VCaP (cell line): ENCODE results near the gene ZSWIM9.

ENCODE experiments used
- H3K27ac ChIP-seq: fragments of 450-650 bp; 2 replicates; pipeline ENCODE4 v1.5.1; 2017
- TF ChIP-seq, protein P1 (sequence below): fragments of 450-650 bp; conservative IDR thresholded peaks from 2 replicates; pipeline ENCODE4 v1.5.1; 2017; ENCODE audit warnings: mild to moderate bottlenecking, moderate library complexity

ZSWIM9 gene

DNA sequence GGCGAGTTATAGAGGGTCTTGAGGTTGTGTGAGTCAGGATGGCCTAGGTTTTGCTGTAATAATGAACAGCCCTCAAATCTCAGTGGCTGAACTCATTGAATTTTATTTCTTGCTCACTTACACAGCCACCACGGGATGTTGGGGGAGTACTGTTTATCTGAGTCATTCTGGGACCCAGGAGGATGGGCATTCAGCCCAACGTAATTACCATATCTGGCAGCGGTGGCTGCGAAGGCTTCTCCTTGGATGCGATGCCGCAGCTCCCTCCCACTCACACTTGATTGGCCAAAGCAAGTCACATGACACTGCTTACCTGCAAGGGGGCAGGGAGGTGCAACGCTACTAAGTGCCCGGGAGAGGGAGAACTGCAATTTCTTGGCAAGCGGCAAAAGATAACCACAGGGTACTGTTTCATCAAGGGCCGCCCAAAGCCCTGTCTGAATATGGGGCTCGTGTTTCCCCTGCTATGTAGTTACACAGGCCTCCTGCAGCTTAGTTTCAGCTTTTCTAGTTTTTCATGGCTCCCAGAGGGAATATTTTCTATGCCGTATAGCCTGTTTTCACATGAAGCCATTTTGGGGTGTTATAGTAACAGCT lies 19.9 kb downstream of the ZSWIM9 start:
- peak overlapping the region; percentile 62 for H3K27ac ChIP-seq
- TF ChIP-seq, protein P1, sequence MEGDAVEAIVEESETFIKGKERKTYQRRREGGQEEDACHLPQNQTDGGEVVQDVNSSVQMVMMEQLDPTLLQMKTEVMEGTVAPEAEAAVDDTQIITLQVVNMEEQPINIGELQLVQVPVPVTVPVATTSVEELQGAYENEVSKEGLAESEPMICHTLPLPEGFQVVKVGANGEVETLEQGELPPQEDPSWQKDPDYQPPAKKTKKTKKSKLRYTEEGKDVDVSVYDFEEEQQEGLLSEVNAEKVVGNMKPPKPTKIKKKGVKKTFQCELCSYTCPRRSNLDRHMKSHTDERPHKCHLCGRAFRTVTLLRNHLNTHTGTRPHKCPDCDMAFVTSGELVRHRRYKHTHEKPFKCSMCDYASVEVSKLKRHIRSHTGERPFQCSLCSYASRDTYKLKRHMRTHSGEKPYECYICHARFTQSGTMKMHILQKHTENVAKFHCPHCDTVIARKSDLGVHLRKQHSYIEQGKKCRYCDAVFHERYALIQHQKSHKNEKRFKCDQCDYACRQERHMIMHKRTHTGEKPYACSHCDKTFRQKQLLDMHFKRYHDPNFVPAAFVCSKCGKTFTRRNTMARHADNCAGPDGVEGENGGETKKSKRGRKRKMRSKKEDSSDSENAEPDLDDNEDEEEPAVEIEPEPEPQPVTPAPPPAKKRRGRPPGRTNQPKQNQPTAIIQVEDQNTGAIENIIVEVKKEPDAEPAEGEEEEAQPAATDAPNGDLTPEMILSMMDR: peak; percentile 79

DNA sequence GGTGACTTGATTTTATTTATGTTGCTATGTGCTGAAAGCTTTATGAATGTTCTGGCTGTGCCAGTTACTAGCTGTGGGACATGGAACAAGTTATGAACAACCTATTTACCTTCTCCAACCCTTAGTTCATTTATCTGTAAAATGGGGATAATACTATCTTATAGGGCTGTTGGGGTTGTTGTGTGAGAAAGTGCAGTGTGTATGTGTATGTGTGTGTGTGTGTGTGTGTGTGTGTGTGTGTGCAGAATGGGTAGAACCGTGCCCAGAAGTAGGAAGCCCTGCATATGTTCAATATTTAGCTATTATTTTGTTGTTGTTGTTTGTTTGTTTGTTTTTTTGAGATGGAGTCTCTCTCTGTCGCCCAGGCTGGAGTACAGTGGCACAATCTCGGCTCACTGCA lies 20.4 kb downstream of the ZSWIM9 start:
- peak overlapping the region; percentile 62 for H3K27ac ChIP-seq
- TF ChIP-seq, protein P1: no peak

DNA sequence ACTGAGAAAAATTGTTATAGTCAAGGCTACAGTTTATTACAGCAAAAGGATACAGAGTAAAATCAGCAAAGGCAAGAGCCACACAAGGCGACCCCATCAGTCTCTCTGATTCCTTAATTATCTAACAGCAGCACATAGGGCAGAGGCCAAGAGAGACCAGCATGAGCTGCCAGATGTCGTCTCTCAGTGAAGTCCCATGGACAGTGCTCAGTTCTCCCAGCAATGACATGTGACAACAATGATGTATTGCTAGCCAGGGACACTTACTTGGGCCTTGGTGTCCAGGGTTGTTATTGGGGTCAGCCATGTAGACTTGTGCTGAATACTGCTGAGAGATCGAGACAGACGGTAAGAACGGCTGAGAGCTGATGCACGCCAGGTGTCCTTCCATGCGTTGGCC lies 22.3 kb downstream of the ZSWIM9 start:
- TF ChIP-seq, protein P1: no peak
- no peak overlapping the region for H3K27ac ChIP-seq

DNA sequence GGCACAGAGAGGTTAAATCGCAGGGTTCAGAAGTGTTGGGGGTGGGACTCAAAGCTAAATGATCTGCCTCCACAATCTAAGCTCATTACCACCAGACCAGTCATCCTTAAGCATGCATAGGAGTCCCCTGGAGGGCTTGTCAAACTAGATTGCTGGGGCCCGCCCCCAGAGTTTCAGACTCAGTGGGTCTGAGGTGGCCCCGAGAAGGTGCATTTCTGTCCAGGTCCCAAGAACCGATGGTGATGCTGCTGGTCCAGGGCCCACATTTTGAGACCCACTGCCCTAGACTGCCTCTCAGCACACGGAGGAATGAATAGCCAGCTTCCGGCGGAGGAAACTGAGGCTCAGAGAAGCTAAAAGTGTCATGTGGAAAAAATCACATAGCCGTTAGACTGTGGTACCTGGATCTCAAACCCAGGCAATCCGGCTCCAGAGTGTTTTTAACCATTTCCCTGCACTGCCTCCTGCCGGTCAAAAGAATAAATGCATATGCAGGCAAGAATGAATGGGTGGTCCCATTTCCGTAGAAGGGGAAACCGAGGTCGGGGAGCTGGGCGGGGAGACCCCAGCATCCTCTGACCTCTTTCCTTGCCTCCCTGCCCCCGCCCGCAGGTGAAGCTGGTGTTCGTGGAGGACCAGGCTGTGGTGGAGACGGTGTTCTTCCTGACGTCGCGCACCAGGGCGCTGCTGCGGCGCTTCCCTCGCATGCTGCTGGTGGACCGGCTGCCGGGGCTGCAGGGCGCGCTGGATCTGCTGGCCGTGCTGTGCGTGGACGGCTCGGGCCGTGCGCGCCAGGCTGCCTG lies 23.8 kb downstream of the ZSWIM9 start:
- H3K27ac ChIP-seq: no peak overlapping the region
- TF ChIP-seq, protein P1: peak; percentile 60

DNA sequence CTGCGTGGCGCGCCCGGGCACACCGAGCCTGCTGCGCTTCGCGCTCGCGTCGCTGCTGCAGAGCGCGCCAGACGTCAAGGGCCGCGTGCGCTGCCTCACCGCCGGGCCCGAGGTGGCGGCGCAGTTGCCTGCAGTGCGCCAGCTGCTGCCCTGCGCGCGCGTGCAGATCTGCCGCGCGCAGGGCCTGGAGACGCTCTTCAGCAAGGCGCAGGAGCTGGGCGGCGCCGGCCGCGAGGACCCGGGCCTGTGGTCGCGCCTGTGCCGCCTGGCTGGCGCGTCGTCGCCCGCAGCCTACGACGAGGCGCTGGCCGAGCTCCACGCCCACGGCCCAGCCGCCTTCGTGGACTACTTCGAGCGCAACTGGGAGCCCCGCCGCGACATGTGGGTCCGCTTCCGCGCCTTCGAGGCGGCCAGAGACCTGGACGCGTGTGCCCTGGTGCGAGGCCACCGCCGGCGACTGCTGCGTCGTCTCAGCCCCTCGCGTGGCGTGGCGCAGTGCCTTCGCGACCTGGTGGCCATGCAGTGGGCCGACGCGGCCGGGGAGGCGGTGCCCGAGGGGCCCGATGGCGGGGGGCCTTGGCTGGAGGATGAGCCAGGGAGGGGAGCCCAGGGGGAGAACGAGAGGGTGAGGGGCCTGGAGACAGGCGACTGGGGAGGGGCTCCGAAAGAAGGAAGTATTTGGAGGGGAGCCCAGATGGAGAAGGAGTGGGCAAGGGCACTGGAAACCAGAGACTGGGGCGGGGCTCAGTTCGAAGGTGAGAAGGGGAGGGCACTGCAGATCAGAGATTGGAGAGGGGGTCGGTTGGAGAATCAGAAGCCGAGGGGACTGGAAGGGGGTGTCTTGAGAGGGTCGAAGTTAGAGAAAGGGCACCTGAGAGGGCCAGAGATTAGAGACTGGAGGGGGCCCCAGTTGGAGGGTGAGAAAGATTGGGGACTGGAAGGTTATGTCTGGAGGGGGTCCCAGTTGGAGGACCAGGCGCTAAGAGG lies 24.7 kb downstream of the ZSWIM9 start:
- TF ChIP-seq, protein P1: no peak
- H3K27ac ChIP-seq: no peak overlapping the region

DNA sequence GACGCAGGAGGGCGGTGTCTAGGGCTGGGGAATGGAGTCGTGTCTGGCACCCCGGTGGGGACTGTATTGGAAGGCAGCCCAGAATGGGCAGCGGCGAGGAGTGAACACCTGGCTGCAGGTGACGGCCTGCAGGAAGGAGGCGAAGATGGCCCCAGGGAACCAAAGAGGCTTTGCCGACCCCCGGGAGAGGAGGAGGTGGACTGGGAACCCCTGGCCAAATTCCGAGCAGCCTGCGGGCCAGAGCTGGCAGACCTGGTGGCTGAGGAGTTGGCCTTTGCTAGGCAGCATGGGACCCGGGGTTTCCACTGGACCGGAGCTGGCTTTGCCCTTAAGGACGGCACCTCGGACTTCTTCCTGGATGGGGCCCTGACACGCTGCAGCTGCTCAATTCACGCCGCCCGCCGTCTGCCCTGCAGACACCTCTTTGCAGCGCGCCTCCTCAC lies 25.9 kb downstream of the ZSWIM9 start:
- TF ChIP-seq, protein P1: no peak
- no peak overlapping the region for H3K27ac ChIP-seq
